ENCODE results near the gene GEN1. TPM values are rescaled to one million over a fixed set of nuclear protein-coding genes. Genes with fewer than 3 reads are reported as not detected.
A peak's percentile ranks its signal among the peaks of the same experiment; 100 is the strongest.

GEN1 gene
- total and polyA plus RNA-seq, 2 donors from 2014 or later, result 1.4 to 6.2 TPM

GRCh38 chr2:17752246-17752645, 1.7 kb upstream of the GEN1 start:
- FAIRE-seq (no peak), DNase-seq (no peak)
- Histone ChIP-seq H3K9ac (ENCODE audit: low read length in 3 of 3) (peak overlapping the region in 1 of 3 donors; percentile 19), H3K27ac (ENCODE audit: low read depth in 2 of 2, low read length in 2 of 2) (no peak overlapping the region), H3K36me3 (ENCODE audit: control insufficient read depth in 2 of 3, insufficient read depth in 3 of 3, low read length in 3 of 3) (no peaks in the 10 kb centered on the region), H3K27me3 (ENCODE audit: control insufficient read depth, insufficient read depth, low read length) (no peaks in the 10 kb centered on the region), H3K4me1 (ENCODE audit: control insufficient read depth in 2 of 3, insufficient read depth in 2 of 3, low read depth in 1 of 3, low read length in 3 of 3) (peaks cover 0 to 8% (median 7%) of the 10 kb centered on the region in 3 donors), H3K9me3 (ENCODE audit: control insufficient read depth in 2 of 3, insufficient read depth in 1 of 3, low read length in 3 of 3) (no peaks in the 10 kb centered on the region), H3K4me3 (ENCODE audit: low read length in 3 of 3) (peak overlapping the region in 2 of 3 donors; percentile 69 to 86)
- TF ChIP-seq CTCF (IDR thresholded peaks at IDR 0.05; ENCODE audit: borderline replicate concordance, extremely low read depth, insufficient read depth), result no peak
- intact Hi-C loops (cut with DNase I), result no loop called here

DNA sequence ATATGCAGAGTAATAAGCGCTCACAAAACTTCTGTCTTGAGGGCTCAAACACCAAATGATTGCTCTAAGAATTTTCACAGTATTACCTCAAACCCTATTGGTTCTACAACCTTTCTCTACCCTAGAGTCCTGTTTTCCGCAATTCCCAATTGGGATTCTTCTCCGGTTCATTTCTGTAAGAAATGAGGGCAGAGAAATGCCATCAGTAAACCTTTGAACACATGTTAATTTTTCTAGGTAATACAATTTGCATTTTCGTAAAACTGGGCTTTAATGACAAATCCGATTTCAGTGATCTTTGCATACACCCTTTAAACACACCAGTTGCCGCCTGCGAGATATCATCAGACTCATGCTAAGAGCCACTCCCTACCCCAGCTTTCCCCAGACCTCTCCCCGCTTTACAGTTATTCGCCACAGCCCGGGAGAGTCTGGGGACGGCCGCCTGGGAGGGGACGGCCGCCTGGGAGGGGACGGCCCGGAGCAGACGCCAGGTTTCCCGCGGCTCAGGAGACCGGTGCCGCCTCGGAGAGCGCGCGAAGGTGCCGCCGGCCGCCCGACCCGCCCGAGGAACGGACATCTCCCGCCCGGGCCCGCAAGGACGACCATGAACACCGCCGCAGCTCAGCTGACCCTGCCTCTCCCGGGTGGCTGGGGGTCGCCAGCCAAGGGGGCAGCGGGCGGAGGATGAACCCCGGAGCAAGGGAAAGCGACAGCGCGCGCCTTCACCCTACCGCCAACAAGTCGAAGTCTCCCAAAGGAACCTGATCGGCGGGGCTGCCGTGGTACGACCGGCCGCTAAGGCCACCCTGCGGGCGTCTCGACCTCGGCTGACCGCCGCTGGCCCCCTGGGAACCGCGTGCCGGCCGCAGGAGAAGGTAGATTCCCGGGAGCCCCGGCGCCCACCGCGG, 791 bp upstream of the GEN1 start:
- Histone ChIP-seq H3K36me3 (ENCODE audit: control insufficient read depth in 2 of 3, insufficient read depth in 3 of 3, low read length in 3 of 3) (no peaks in the 10 kb centered on the region), H3K9me3 (ENCODE audit: control insufficient read depth in 2 of 3, insufficient read depth in 1 of 3, low read length in 3 of 3) (no peaks in the 10 kb centered on the region), H3K27me3 (ENCODE audit: control insufficient read depth, insufficient read depth, low read length) (no peaks in the 10 kb centered on the region), H3K4me3 (ENCODE audit: low read length in 3 of 3) (peak overlapping the region; percentile 69 to 86 (median 86)), H3K9ac (ENCODE audit: low read length in 3 of 3) (peak overlapping the region; percentile 19 to 80 (median 40)), H3K27ac (ENCODE audit: low read depth in 2 of 2, low read length in 2 of 2) (peak overlapping the region; percentile 99), H3K4me1 (ENCODE audit: control insufficient read depth in 2 of 3, insufficient read depth in 2 of 3, low read depth in 1 of 3, low read length in 3 of 3) (peaks cover 0 to 8% (median 7%) of the 10 kb centered on the region in 3 donors)
- FAIRE-seq, result no peak
- no peak for TF ChIP-seq CTCF (IDR thresholded peaks at IDR 0.05; ENCODE audit: borderline replicate concordance, extremely low read depth, insufficient read depth)
- DNase-seq, result peak in 3 of 5 donors; percentile 61 to 85 (median 78)
- intact Hi-C loops (cut with DNase I), result no loop called here

DNA sequence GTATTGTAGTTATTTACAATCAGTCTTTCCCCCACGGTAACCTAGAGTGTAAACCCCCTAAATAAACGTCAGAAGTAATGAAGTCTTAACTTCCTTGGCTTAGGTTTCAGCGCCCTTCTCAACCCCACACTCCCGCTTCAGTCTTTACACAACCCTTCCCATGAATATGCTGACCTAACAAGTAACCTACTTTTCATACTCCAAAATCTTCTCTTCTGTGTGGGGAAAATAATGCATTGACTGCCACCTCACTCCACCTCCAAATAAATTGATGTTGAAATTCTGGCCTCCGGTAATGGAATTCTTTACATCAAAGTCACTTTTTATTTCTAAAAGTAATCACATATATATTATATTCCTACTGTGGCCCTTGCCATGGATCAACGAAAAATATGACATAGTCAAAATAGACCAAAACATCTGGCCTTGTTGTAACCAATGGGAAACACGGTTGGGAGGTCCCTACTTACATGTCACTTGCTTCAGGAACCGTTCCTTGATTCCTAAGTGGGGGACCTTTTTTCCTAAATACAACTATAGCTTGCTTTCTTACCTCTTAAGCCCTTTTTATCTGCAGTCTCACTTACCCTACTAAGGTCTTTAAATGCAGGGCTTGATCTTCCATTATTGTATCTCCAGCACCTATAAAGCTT, 961 bp downstream of the GEN1 start:
- peak overlapping the region in 2 of 3 donors; percentile 19 to 63 for H3K9ac ChIP-seq (ENCODE audit: low read length in 3 of 3)
- no peak for TF ChIP-seq CTCF (IDR thresholded peaks at IDR 0.05; ENCODE audit: borderline replicate concordance, extremely low read depth, insufficient read depth)
- intact Hi-C loops (cut with DNase I), result no loop called here
- H3K9me3 ChIP-seq (ENCODE audit: control insufficient read depth in 2 of 3, insufficient read depth in 1 of 3, low read length in 3 of 3), result no peaks in the 10 kb centered on the region
- peak in 1 of 5 donors; percentile 22 for DNase-seq
- peaks cover 0 to 8% (median 7%) of the 10 kb centered on the region in 3 donors for H3K4me1 ChIP-seq (ENCODE audit: control insufficient read depth in 2 of 3, insufficient read depth in 2 of 3, low read depth in 1 of 3, low read length in 3 of 3)
- no peak overlapping the region for H3K27ac ChIP-seq (ENCODE audit: low read depth in 2 of 2, low read length in 2 of 2)
- no peaks in the 10 kb centered on the region for H3K36me3 ChIP-seq (ENCODE audit: control insufficient read depth in 2 of 3, insufficient read depth in 3 of 3, low read length in 3 of 3)
- FAIRE-seq, result no peak
- H3K4me3 ChIP-seq (ENCODE audit: low read length in 3 of 3), result peak overlapping the region; percentile 69 to 85 (median 73)
- H3K27me3 ChIP-seq (ENCODE audit: control insufficient read depth, insufficient read depth, low read length), result no peaks in the 10 kb centered on the region

All from kidney (tissue), 14 donors.